K562 (cell line): Measurements from ENCODE around the gene GATA5. TPM values are rescaled to one million over a fixed set of nuclear protein-coding genes. Genes with fewer than 3 reads are reported as not detected.

ENCODE experiments used
- ATAC-seq: fragments of 200-7000 bp; cut with Tn5 transposase; 3 replicates; pipeline ENCODE4 v1.9.1; 2020; ENCODE audit warnings: moderate library complexity
- BruUV-seq: library from RNA; stranded (reverse); fragments of 400-500 nt; replicated peaks from 2 replicates; lab custom pipeline; 2021; lab: Mats Ljungman, UMichigan
- CTCF ChIA-PET: fragments of 300-600 bp; formaldehyde crosslinking; extraction: SDS; loops from one replicate; lab custom pipeline; 2021; ENCODE audit warnings: low intra/inter-chr PET ratio; lab: Yijun Ruan, JAX
- POLR2A ChIA-PET: fragments of 300-600, 350-650 bp; sonication (Branson Sonifier 250); formaldehyde crosslinking; extraction: SDS; loops from one replicate; lab custom pipeline; 2021; ENCODE audit warnings: antibody characterized with exemption, inconsistent platforms; lab: Yijun Ruan, JAX
- DNase-seq, 4 experiments: peaks; one replicate each; pipeline versions ENCODE4 v3.0.0 to v3.0.0-alpha.2; 2011 to 2018; ENCODE audit warnings: low spot score in 3 of 4, mixed read lengths in 3 of 4; ENCODE audit errors: extremely low read depth in 1 of 4
- FAIRE-seq: peaks from 2 replicates; lab custom pipeline; 2011; peaks lifted over from hg19 to GRCh38; lab: Jason Lieb, UNC
- H2AFZ ChIP-seq: 2 replicates; pipeline ENCODE4 v1.6.0; 2011; ENCODE audit warnings: low read depth, low read length, control low read depth, inconsistent platforms
- H3K27ac ChIP-seq: fragments of 200-600 bp; 3 replicates; pipeline ENCODE4 v1.8.0; 2011; ENCODE audit warnings: low read depth, mild to moderate bottlenecking, control low read depth, inconsistent platforms, low read length, moderate library complexity, mixed read lengths; ENCODE audit errors: extremely low read depth
- H3K27me3 ChIP-seq, 2 experiments: fragments of 300-600 bp in 1 of 2; 2 replicates in 1 of 2; 3 replicates in 1 of 2; pipeline versions ENCODE4 v1.6.0 to v1.8.0; 2011; ENCODE audit warnings: inconsistent platforms in 2 of 2, low read length in 2 of 2, mild to moderate bottlenecking in 1 of 2, mixed read lengths in 1 of 2, moderate library complexity in 1 of 2; ENCODE audit not compliant: control insufficient read depth in 2 of 2, insufficient read depth in 2 of 2
- H3K36me3 ChIP-seq: fragments of 300-600 bp; 3 replicates; pipeline ENCODE4 v1.8.0; 2011; ENCODE audit warnings: mild to moderate bottlenecking, low read length, inconsistent platforms; ENCODE audit not compliant: control insufficient read depth, insufficient read depth
- H3K4me1 ChIP-seq, 2 experiments: fragments of 200-600 bp in 1 of 2; replicated peaks in 1 of 2; 2 replicates in 1 of 2; 3 replicates in 1 of 2; pipeline versions ENCODE4 v1.5.1 to v1.8.0; 2011; ENCODE audit warnings: inconsistent platforms in 2 of 2, low read length in 2 of 2, mild to moderate bottlenecking in 1 of 2, mixed read lengths in 1 of 2, moderate library complexity in 1 of 2; ENCODE audit not compliant: control insufficient read depth in 2 of 2, insufficient read depth in 2 of 2
- H3K4me2 ChIP-seq: 2 replicates; pipeline ENCODE4 v1.6.1; 2011; ENCODE audit warnings: low read length, control low read depth, inconsistent platforms, mixed read lengths; ENCODE audit not compliant: insufficient read depth
- H3K4me3 ChIP-seq: fragments of 200-600 bp; sonication (generic), shearing (Covaris generic); 2 replicates; pipeline ENCODE4 v1.5.1; 2016; ENCODE audit warnings: control low read depth, inconsistent platforms
- H3K79me2 ChIP-seq: fragments of 200-600 bp; 3 replicates; pipeline ENCODE4 v1.8.0; 2011; ENCODE audit warnings: low read length, inconsistent platforms; ENCODE audit not compliant: control insufficient read depth, insufficient read depth
- H3K9ac ChIP-seq, 2 experiments: 2 replicates each; pipeline versions ENCODE4 v1.6.0 to v1.6.1; 2011; ENCODE audit warnings: low read depth in 2 of 2, low read length in 2 of 2, control low read depth in 1 of 2, inconsistent platforms in 1 of 2, mild to moderate bottlenecking in 1 of 2, mixed read lengths in 1 of 2; ENCODE audit not compliant: insufficient read depth in 1 of 2
- H3K9me1 ChIP-seq: one replicate; pipeline ENCODE4 v1.6.0; 2011; ENCODE audit warnings: inconsistent platforms, mild to moderate bottlenecking, low read length, moderate library complexity; ENCODE audit not compliant: control insufficient read depth, insufficient read depth
- H3K9me3 ChIP-seq: replicated peaks from 2 replicates; pipeline ENCODE4 v1.5.1; 2011; ENCODE audit warnings: low read depth, low read length, inconsistent platforms; ENCODE audit not compliant: control insufficient read depth, insufficient read depth
- H4K20me1 ChIP-seq: replicated peaks from 2 replicates; pipeline ENCODE4 v1.6.1; 2011; ENCODE audit warnings: low read length, inconsistent platforms, mixed read lengths; ENCODE audit not compliant: control insufficient read depth, insufficient read depth
- NFE2 ChIP-seq: IDR thresholded peaks from 2 replicates; pipeline ENCODE4 v1.6.1; 2014; ENCODE audit warnings: antibody characterized with exemption, low read depth
- PRDM10 ChIP-seq: fragments of 450-650 bp; IDR thresholded peaks from 2 replicates; pipeline ENCODE4 v1.6.1; 2018; ENCODE audit not compliant: partially characterized antibody
- PREB ChIP-seq: sonication (generic); formaldehyde crosslinking; IDR thresholded peaks from 2 replicates; pipeline ENCODE4 v1.8.1; 2023; ENCODE audit warnings: mild to moderate bottlenecking, missing genetic modification reagents
- TAF7 ChIP-seq: fragments of 450-650 bp; IDR thresholded peaks from 2 replicates; pipeline ENCODE4 v1.6.1; 2016; ENCODE audit warnings: missing genetic modification characterization, missing compliant biosample characterization
- ZMIZ1 ChIP-seq, 2 experiments: fragments of 150-350 bp in 1 of 2; IDR thresholded peaks; 2 replicates each; pipeline ENCODE4 v1.6.1; 2012 to 2016; ENCODE audit warnings: low read depth in 2 of 2, low read length in 2 of 2, mild to moderate bottlenecking in 1 of 2, moderate library complexity in 1 of 2
- ZNF609 ChIP-seq: sonication (generic); formaldehyde crosslinking; IDR thresholded peaks from 2 replicates; pipeline ENCODE4 v1.8.1; 2023; ENCODE audit warnings: missing genetic modification reagents, mild to moderate bottlenecking, borderline replicate concordance
- WGBS: fragments of 100-300 bp; shearing (Covaris generic); methylation state at CpG from one replicate; pipeline ENCODE4 v1.1.6; 2016; ENCODE audit warnings: low coverage, mixed read lengths; ENCODE audit not compliant: insufficient coverage; ENCODE audit errors: missing lambda C conversion rate; 5-methylcytosine and 5-hydroxymethylcytosine counted together
- in situ Hi-C: fragments of 300-500 bp; cut with MboI; formaldehyde crosslinking; loops from 4 replicates; pipeline ENCODE4 v1.15.0; 2018; ENCODE audit warnings: inconsistent platforms, mixed read lengths
- intact Hi-C: fragments of 100-400 bp; cut with micrococcal nuclease; formaldehyde crosslinking; loops from 2 replicates; pipeline ENCODE4 v1.14.2; 2022
- polyA plus RNA-seq, 8 experiments: library from polyadenylated mRNA; depleted of rRNA in 4 of 8; stranded (reverse) in 5 of 8; unstranded in 3 of 8; fragments of >200 nt; fragmentation: Nextera tagmentation in 2 of 8; fragmentation: Illumina TruSeq in 1 of 8; extraction: Ambion mirVana in 2 of 8; extraction: Trizol in 1 of 8; gene quantifications; 2 replicates each; pipeline versions ENCODE4 v1.2.1 to v1.2.3, GENCODE V29; 2011 to 2014; ENCODE audit warnings: inconsistent platforms in 1 of 8, missing spikeins in 1 of 8
- total RNA-seq, 7 experiments: library from RNA; depleted of rRNA in 6 of 7; stranded (reverse); fragments of >200 nt in 6 of 7; fragmentation: Illumina TruSeq in 2 of 7; extraction: Trizol in 2 of 7; gene quantifications; 2 replicates each; pipeline versions ENCODE4 v1.2.1 to v1.2.3, GENCODE V29; 2011 to 2021; ENCODE audit warnings: low replicate concordance in 1 of 7

GATA5 gene
- total and polyA plus RNA-seq, 9 of the 15 experiments (the other 6 are each of a cell fraction or from before 2014, with no cell fraction given): 0.09 to 0.57 (median 0.20) TPM; not detected in 3

- Histone ChIP-seq H3K4me1 (peaks cover 4 to 70% of the 10 kb centered on the region in 2 experiments; a peak in 3 of 5 replicates), H3K79me2 (no peaks in the 10 kb centered on the region), H3K9ac (no peak overlapping the region), H3K4me3 (no peak overlapping the region), H3K4me2 (no peak overlapping the region), H4K20me1 (no peaks in the 10 kb centered on the region), H3K9me1 (peaks cover 2% of the 10 kb centered on the region), H3K9me3 (no peaks in the 10 kb centered on the region), H3K27me3 (peaks cover 5 to 36% of the 10 kb centered on the region in 2 experiments; a peak in 4 of 5 replicates), H3K27ac (no peak overlapping the region), H2AFZ (no peak overlapping the region), H3K36me3 (no peaks in the 10 kb centered on the region)
- 69% methylated on average over 25 of the region's 25 CpGs for WGBS
- ChIA-PET POLR2A (no interaction called here), CTCF (no interaction called here)
- DNase-seq (no peak), ATAC-seq (no peak), FAIRE-seq (no peak)
- intact Hi-C loops (no loop called here), in situ Hi-C loops (no loop called here)
- no TSS peak for BruUV-seq
- TF ChIP-seq PRDM10 (no peak), TAF7 (no peak), ZNF609 (CRISPR knock-in tag) (no peak), NFE2 (no peak), ZMIZ1 (IDR thresholded peaks at IDR 0.05; ENCODE audit: low read depth in 2 of 2, low read length in 2 of 2) (no peak), PREB (CRISPR knock-in tag) (no peak)
These were observed 1.2 kb downstream of the GATA5 start for GRCh38 chr20:62474604-62475026.
